LoVo (cell line): Measurements from ENCODE around the gene PLPP1.

Source experiments
- DNase-seq: peaks from one replicate; pipeline ENCODE4 v3.0.0-alpha.2; 2016; ENCODE audit warnings: low spot score

Gene PLPP1

DNA sequence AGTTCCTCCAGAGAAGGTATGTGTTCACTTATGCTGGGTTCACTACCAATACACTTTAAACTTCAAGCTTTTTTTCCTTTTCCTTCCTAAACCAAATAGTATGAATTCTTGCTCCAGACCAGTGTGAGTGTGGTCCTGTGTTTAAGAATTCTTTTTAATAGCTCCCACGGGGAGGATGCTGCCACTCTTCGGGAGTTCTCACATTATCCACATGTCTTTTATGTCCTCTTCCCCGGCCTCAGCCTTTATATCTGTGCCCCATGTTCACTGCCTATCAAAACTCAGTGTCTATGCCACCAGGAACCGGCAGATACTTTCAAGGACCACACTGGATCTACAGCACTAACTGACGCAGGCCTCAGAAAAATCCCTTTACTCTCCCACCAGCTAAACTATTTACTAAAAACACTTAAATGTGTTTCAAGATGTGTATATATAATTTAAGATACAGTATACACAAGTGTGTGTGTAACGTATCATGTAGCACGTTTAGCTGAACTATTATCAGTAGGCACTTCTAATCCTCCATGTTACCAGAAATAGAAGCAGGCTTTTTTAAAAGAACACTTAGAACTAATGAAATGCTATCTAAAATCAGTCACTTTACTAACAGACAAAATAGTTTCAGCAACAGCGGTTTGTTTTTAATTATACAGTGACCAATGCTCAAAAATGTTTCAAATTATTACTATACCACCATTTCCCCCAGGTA is 88.0 kb downstream of the PLPP1 start:
- DNase-seq: no peak

- DNase-seq: no peak
These were observed 89.0 kb downstream of the PLPP1 start for GRCh38 chr5:55445791-55446190.

DNA sequence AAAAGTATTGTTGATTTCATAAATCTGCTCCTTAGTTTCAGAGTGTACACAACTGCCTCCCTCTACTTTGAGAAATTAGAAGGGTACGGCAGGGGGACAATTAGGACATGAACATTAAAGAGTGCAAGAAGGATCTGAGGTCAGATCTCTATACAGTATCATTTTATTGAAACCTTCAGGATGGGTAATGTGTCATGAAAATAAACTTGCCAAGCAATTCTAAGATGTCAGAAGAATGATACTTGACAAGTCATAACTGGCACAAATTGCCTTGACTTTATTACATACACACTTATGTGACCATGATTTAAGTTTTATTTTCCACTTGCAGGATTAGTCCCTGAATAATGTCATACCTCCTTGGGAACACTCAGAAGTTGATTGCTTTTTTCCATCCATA is 92.8 kb downstream of the PLPP1 start:
- DNase-seq: no peak

DNA sequence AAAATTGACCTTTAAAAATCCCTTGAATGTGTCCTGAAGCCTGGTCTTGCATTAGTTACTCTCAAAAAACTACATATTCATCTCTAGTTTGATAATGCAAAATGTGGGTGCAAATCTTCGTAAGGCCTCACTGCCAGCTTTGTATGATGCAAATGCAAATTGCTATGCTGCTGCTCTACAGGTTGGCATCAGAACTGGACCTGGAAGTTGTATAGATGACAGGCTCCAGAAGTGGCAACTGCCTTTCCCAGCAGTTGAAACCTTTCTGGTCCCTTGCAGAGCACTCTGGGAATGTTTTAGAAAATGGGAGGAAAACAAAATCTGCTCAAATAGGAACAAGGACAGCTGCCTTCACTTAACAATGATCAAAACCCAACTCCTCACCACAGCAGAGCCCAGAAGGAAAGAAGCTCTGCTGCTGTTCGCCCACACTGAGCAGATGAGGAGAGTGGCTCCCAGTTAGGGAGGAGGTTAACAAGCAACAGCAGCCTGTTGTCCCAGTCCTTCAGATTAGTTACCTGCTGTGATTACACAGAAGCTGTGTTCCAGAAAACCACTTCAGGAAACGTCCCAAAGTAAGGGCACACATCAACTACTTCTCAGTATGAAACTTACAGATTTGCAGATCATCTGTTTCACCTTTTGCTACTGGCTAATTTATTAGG is 93.5 kb downstream of the PLPP1 start:
- DNase-seq: no peak

DNA sequence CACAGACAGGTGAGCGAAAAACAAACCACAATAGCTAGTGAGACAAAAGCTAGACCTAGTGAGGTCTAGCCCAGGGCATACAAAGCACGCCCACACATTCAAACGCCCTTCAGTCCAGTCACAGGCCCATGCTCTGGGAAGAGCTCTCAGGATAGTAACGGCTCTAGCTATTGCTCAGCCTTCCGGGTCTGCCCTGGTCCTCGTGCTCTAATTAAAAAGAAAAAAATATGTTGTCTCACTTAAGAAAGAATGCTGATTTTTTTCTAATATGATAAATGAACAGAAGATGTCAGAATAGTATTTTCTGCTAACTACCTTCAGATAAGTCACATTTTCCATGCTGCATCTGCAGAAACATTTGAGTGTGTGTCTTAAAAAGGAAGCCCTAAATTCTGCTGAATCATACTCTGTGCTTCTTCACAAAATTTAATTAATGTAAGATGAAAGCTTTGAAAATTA is 94.5 kb downstream of the PLPP1 start:
- DNase-seq: no peak

DNA sequence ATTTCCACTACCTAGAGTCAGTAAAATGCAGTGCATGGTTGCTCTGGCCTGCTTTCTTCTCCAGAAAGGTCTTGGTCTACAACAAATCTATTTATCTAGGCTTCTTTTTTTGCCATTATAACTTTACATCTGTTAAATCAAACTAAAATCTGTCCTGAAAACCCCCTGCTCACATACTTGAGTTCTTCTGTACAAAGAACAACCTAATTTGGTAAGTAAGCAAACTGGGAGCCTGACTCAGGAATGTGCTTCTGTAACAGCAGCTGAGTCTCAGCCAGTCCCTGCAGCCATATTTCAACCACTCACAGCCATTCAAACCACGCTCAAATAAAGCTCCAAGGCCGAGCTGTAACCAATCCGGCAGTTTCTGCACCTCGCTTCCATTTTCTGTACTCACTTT is 95.8 kb downstream of the PLPP1 start:
- DNase-seq: no peak

GRCh38 chr5:55437859-55438206 is 96.9 kb downstream of the PLPP1 start:
- no peak for DNase-seq

- DNase-seq: no peak
These were observed 97.3 kb downstream of the PLPP1 start for GRCh38 chr5:55437452-55437851.

- DNase-seq: no peak
These were observed 102.2 kb downstream of the PLPP1 start for GRCh38 chr5:55432549-55432948.

DNA sequence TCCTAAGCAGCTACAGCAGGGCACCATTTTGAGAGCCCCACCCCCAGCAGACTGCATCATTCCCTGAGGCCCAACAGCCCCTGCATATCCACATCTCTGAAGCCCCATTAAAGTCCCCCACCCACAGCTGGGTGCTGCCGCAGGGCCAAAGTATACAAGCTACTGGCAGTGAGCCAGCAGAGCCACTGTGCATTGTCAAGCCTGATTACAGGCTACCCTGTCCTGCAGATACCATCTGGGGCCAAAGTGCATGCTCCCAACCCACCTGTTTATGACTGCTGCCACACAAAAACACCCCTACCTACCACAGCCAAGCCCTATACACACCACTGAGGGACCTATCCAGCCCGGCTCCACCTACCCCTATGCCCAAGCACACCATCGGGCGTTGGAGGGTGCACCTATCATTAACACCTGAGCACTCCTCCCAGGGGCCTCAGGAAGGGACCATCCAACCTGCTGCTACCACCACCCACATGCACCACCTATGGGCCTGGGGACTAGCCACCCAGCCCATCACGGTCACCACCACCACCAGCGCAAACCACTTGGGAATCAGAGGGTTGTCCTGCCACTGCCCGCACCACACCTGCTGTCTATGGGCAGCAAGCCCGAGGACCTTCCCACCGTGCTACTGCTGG is 105.0 kb downstream of the PLPP1 start:
- DNase-seq: no peak

DNA sequence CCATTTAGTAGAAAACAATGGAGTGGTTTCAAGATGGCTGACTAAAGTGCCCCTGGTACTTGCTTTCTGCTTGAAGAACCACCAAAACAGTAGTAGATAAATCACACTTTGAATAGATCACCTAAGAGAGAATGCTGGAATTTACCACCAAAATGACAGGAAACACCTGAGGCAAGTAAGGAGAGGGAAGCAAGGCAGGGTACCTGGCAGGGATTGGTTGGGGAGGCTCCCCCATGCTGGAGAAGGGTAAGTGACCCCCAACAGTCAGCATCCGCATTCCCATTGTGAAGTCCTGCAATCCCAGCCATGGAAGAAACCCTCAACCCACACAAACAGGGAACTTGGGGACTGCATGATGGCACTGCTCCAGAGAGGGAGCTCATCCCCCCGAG is 105.5 kb downstream of the PLPP1 start:
- no peak for DNase-seq

- no peak for DNase-seq
These were observed 107.6 kb downstream of the PLPP1 start for GRCh38 chr5:55427157-55427556.

- no peak for DNase-seq
These were observed 108.3 kb downstream of the PLPP1 start for GRCh38 chr5:55426455-55426854.

DNA sequence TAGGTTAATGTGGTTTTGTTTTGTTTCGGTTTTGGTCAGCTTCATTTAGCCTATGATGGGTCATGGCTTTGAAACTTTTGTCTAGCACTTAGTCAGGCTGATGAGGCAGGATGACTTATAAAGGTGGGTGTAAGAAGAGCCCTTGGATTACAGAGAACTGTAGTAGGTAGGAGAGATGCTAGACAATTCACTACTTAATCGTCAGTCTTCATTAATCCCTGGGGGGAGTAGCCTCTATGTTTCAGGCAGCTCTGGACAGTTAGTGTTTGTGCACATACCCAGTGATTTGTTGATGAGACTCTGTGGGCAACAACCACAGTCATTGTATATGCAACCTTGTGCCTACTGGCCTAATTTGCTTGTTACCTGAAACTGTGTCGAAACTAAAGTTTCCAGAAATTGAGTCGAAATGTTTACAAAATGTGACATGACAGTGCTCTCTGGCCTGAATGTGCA is 113.7 kb downstream of the PLPP1 start:
- no peak for DNase-seq

- DNase-seq: no peak
These were observed 115.5 kb downstream of the PLPP1 start for GRCh38 chr5:55418994-55419968.

- no peak for DNase-seq
These were observed 118.5 kb downstream of the PLPP1 start for GRCh38 chr5:55416306-55416705.

DNA sequence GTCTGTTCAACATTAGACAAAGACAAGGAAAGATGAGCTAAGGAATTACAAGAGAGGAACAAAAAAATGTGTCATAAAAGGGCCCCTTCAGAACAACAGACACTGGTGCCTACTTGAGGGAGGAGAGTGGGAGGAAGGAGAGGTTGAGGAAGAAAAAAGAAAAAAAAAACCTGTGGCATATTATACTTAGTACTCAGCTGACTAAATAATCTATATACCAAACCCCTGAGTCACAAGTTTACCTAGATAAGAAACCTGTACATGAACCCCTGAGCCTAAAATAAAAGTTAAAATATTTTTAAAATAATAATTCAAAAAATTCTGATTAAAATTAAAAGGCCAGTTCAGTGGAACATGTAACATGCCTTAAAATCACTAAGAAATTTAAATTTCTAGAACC is 119.7 kb downstream of the PLPP1 start:
- peak; percentile 35 for DNase-seq

GRCh38 chr5:55413644-55414043 is 121.1 kb downstream of the PLPP1 start:
- no peak for DNase-seq

GRCh38 chr5:55411876-55412275 is 122.9 kb downstream of the PLPP1 start:
- DNase-seq: no peak

- no peak for DNase-seq
These were observed 123.9 kb downstream of the PLPP1 start for GRCh38 chr5:55410845-55411244.

DNA sequence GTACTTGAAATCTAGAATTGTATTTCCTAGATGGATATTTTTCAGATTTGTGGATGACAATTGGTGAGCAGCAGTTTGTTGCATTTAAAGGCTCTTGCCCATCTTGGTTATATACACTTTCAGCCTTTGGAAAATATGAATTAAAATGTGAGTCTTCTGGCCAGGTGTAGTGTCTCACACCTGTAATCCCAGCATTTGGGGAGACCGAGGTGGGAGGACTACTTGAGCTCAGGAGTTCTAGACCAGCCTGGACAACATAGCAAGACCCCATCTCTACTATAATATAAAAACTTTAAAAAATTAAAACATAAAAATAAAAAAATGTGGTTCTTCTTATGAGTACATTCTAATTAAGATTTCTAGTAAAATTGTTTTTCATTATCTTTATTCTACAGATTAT is 125.0 kb downstream of the PLPP1 start:
- no peak for DNase-seq

- DNase-seq: no peak
These were observed 126.8 kb downstream of the PLPP1 start for GRCh38 chr5:55407984-55408383.
